Measurements from ENCODE around the gene HHATL.

- TF ChIP-seq, protein P1, sequence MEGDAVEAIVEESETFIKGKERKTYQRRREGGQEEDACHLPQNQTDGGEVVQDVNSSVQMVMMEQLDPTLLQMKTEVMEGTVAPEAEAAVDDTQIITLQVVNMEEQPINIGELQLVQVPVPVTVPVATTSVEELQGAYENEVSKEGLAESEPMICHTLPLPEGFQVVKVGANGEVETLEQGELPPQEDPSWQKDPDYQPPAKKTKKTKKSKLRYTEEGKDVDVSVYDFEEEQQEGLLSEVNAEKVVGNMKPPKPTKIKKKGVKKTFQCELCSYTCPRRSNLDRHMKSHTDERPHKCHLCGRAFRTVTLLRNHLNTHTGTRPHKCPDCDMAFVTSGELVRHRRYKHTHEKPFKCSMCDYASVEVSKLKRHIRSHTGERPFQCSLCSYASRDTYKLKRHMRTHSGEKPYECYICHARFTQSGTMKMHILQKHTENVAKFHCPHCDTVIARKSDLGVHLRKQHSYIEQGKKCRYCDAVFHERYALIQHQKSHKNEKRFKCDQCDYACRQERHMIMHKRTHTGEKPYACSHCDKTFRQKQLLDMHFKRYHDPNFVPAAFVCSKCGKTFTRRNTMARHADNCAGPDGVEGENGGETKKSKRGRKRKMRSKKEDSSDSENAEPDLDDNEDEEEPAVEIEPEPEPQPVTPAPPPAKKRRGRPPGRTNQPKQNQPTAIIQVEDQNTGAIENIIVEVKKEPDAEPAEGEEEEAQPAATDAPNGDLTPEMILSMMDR (IDR thresholded peaks at IDR 0.05; ENCODE audit: low read length): no peak
- TF ChIP-seq EZH2 (IDR thresholded peaks at IDR 0.05; ENCODE audit: borderline replicate concordance, low read length): no peak
Observed at GRCh38 chr3:42719002-42719401, 16.4 kb upstream of the HHATL start.
